ENCODE measurements around the gene LDAF1.

DNA sequence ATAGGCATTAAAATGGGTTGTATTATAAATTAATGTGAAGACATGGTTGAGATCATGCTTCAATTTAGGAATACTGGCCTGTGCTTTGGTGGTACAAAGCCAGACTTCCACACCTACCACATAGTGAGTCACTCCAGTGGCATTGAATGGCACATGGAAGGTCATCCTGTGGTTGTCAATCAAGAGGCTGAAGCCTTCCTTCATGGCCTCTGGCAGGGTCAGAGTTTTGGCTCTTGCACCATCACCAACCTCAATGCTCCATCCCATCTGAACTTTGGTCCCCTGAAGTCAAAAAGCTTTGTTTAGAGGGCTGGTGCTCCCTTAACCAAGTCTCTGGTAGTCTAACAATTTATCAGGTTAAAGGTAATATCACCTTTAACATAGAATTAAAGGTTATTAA is 46.8 kb downstream of the LDAF1 start:
- TF ChIP-seq, protein P1, sequence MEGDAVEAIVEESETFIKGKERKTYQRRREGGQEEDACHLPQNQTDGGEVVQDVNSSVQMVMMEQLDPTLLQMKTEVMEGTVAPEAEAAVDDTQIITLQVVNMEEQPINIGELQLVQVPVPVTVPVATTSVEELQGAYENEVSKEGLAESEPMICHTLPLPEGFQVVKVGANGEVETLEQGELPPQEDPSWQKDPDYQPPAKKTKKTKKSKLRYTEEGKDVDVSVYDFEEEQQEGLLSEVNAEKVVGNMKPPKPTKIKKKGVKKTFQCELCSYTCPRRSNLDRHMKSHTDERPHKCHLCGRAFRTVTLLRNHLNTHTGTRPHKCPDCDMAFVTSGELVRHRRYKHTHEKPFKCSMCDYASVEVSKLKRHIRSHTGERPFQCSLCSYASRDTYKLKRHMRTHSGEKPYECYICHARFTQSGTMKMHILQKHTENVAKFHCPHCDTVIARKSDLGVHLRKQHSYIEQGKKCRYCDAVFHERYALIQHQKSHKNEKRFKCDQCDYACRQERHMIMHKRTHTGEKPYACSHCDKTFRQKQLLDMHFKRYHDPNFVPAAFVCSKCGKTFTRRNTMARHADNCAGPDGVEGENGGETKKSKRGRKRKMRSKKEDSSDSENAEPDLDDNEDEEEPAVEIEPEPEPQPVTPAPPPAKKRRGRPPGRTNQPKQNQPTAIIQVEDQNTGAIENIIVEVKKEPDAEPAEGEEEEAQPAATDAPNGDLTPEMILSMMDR (IDR thresholded peaks at IDR 0.05; ENCODE audit: insufficient read depth, low read length), result no peak
- no peak for TF ChIP-seq SPI1 (IDR thresholded peaks at IDR 0.05; ENCODE audit: borderline replicate concordance, low read depth)
- TF ChIP-seq GABPA (IDR thresholded peaks at IDR 0.05; ENCODE audit: low read depth), result no peak
